Vagina (tissue), 2 donors: Measurements from ENCODE around the gene RASGRP1.

Experiments
- POLR2A ChIP-seq, 2 donors: fragments of 450-650 bp; IDR thresholded peaks; one replicate each; pipeline ENCODE4 v1.6.1; 2017; ENCODE audit warnings: antibody characterized with exemption in 2 of 2, mild to moderate bottlenecking in 2 of 2, moderate library complexity in 2 of 2
- POLR2AphosphoS5 ChIP-seq, 2 donors: sonication (generic); formaldehyde crosslinking; IDR thresholded peaks; one replicate each; pipeline ENCODE4 v1.9.0; 2017; ENCODE audit warnings: antibody characterized with exemption in 2 of 2, mild to moderate bottlenecking in 2 of 2, low read depth in 1 of 2; ENCODE audit not compliant: insufficient read depth in 1 of 2
- TF ChIP-seq, protein P1 (sequence below), 3 experiments: fragments of 450-650 bp in 2 of 3; fragments of 200-600 bp in 1 of 3; sonication (generic) in 1 of 3; IDR thresholded peaks; one replicate each; pipeline ENCODE4 v1.5.1; 2017 to 2019; ENCODE audit warnings: antibody characterized with exemption in 3 of 3, mild to moderate bottlenecking in 2 of 3, moderate library complexity in 2 of 3

DNA sequence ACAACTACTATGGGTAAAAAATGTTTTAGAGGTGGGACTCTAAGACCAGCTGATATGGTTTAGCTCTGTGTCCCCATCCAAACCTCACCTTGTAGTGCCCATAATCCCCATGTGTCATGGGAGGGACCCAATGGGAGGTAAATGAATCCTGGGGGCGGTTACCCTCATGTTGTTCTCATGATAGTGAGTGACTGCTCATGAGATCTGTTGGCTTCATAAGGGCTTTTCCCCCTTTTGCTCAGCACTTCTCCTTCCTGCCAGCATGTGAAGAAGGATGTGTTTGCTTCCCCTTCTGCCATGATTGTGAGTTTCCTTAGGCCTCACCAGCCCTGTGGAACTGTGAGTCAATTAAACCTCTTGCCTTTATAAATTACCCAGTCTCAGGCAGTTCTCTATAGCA, 65.0 kb downstream of the RASGRP1 start:
- TF ChIP-seq POLR2AphosphoS5 (IDR thresholded peaks at IDR 0.05; ENCODE audit: insufficient read depth in 1 of 2, low read depth in 1 of 2) (no peak), POLR2A (IDR thresholded peaks at IDR 0.05) (no peak)
- TF ChIP-seq, protein P1, sequence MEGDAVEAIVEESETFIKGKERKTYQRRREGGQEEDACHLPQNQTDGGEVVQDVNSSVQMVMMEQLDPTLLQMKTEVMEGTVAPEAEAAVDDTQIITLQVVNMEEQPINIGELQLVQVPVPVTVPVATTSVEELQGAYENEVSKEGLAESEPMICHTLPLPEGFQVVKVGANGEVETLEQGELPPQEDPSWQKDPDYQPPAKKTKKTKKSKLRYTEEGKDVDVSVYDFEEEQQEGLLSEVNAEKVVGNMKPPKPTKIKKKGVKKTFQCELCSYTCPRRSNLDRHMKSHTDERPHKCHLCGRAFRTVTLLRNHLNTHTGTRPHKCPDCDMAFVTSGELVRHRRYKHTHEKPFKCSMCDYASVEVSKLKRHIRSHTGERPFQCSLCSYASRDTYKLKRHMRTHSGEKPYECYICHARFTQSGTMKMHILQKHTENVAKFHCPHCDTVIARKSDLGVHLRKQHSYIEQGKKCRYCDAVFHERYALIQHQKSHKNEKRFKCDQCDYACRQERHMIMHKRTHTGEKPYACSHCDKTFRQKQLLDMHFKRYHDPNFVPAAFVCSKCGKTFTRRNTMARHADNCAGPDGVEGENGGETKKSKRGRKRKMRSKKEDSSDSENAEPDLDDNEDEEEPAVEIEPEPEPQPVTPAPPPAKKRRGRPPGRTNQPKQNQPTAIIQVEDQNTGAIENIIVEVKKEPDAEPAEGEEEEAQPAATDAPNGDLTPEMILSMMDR (IDR thresholded peaks at IDR 0.05), result no peak
